ENCODE measurements around the gene VILL. TPM values are rescaled to one million over a fixed set of nuclear protein-coding genes. Genes with fewer than 3 reads are reported as not detected.

VILL gene
- total RNA-seq, 1 donor from 2014 or later: 13.7 TPM

GRCh38 chr3:38008971-38009580 lies 18.5 kb downstream of the VILL start:
- TF ChIP-seq CTCF (IDR thresholded peaks at IDR 0.05; ENCODE audit: unreplicated experiment): no peak
- Mint-ChIP-seq H3K36me3 (ENCODE audit: low read depth, unreplicated experiment) (peaks cover 31% of the 10 kb centered on the region), H3K27me3 (ENCODE audit: unreplicated experiment) (peaks cover 15% of the 10 kb centered on the region), H3K4me1 (ENCODE audit: unreplicated experiment) (peaks cover 12% of the 10 kb centered on the region), H3K4me3 (ENCODE audit: unreplicated experiment) (no peak overlapping the region), H3K9me3 (ENCODE audit: unreplicated experiment) (no peaks in the 10 kb centered on the region), H3K27ac (ENCODE audit: unreplicated experiment) (no peak overlapping the region)
- DNase-seq (ENCODE audit: low spot score): no peak

GRCh38 chr3:38009807-38010591 lies 19.4 kb downstream of the VILL start:
- no peak overlapping the region for H3K4me3 Mint-ChIP-seq (ENCODE audit: unreplicated experiment)
- no peak overlapping the region for H3K27ac Mint-ChIP-seq (ENCODE audit: unreplicated experiment)
- TF ChIP-seq CTCF (IDR thresholded peaks at IDR 0.05; ENCODE audit: unreplicated experiment): no peak
- H3K9me3 Mint-ChIP-seq (ENCODE audit: unreplicated experiment): no peaks in the 10 kb centered on the region
- DNase-seq (ENCODE audit: low spot score): no peak
- H3K36me3 Mint-ChIP-seq (ENCODE audit: low read depth, unreplicated experiment): peaks cover 32% of the 10 kb centered on the region
- peaks cover 12% of the 10 kb centered on the region for H3K4me1 Mint-ChIP-seq (ENCODE audit: unreplicated experiment)
- H3K27me3 Mint-ChIP-seq (ENCODE audit: unreplicated experiment): peaks cover 11% of the 10 kb centered on the region

- Mint-ChIP-seq H3K27ac (ENCODE audit: unreplicated experiment) (no peak overlapping the region), H3K27me3 (ENCODE audit: unreplicated experiment) (peaks cover 8% of the 10 kb centered on the region), H3K9me3 (ENCODE audit: unreplicated experiment) (no peaks in the 10 kb centered on the region), H3K4me1 (ENCODE audit: unreplicated experiment) (peaks cover 9% of the 10 kb centered on the region), H3K4me3 (ENCODE audit: unreplicated experiment) (no peak overlapping the region), H3K36me3 (ENCODE audit: low read depth, unreplicated experiment) (peaks cover 35% of the 10 kb centered on the region)
- no peak for TF ChIP-seq CTCF (IDR thresholded peaks at IDR 0.05; ENCODE audit: unreplicated experiment)
- DNase-seq (ENCODE audit: low spot score): no peak
Observed at GRCh38 chr3:38011111-38011510, 20.5 kb downstream of the VILL start.

- TF ChIP-seq CTCF (IDR thresholded peaks at IDR 0.05; ENCODE audit: unreplicated experiment): no peak
- no peaks in the 10 kb centered on the region for H3K9me3 Mint-ChIP-seq (ENCODE audit: unreplicated experiment)
- H3K36me3 Mint-ChIP-seq (ENCODE audit: low read depth, unreplicated experiment): peaks cover 40% of the 10 kb centered on the region
- no peak overlapping the region for H3K27ac Mint-ChIP-seq (ENCODE audit: unreplicated experiment)
- H3K4me3 Mint-ChIP-seq (ENCODE audit: unreplicated experiment): no peak overlapping the region
- peaks cover 12% of the 10 kb centered on the region for H3K4me1 Mint-ChIP-seq (ENCODE audit: unreplicated experiment)
- peaks cover 7% of the 10 kb centered on the region for H3K27me3 Mint-ChIP-seq (ENCODE audit: unreplicated experiment)
- DNase-seq (ENCODE audit: low spot score): no peak
Observed at GRCh38 chr3:38015485-38015884, 24.9 kb downstream of the VILL start.

- Mint-ChIP-seq H3K27me3 (ENCODE audit: unreplicated experiment) (peaks cover 6% of the 10 kb centered on the region), H3K9me3 (ENCODE audit: unreplicated experiment) (no peaks in the 10 kb centered on the region), H3K4me3 (ENCODE audit: unreplicated experiment) (peak overlapping the region; percentile 56), H3K27ac (ENCODE audit: unreplicated experiment) (no peak overlapping the region), H3K36me3 (ENCODE audit: low read depth, unreplicated experiment) (peaks cover 43% of the 10 kb centered on the region), H3K4me1 (ENCODE audit: unreplicated experiment) (peaks cover 12% of the 10 kb centered on the region)
- DNase-seq (ENCODE audit: low spot score): no peak
- no peak for TF ChIP-seq CTCF (IDR thresholded peaks at IDR 0.05; ENCODE audit: unreplicated experiment)
Observed at GRCh38 chr3:38015984-38016383, 25.4 kb downstream of the VILL start.
